ENCODE results near the gene G3BP1.
"Not testable (repeated sequence)": the region's sequence is repeated elsewhere in the genome, so short reads cannot be mapped to it uniquely, and the experiment has no call there.

Gene G3BP1

GRCh38 chr5:151798674-151799073, 26.9 kb downstream of the G3BP1 start:
- DNase-seq (ENCODE audit: low read depth, low spot score) = no peak

GRCh38 chr5:151799407-151799806, 27.7 kb downstream of the G3BP1 start:
- DNase-seq (ENCODE audit: low read depth, low spot score) = no peak

GRCh38 chr5:151800532-151800931, 28.8 kb downstream of the G3BP1 start:
- DNase-seq (ENCODE audit: low read depth, low spot score) = no peak

GRCh38 chr5:151805414-151806223, 33.9 kb downstream of the G3BP1 start:
- DNase-seq (ENCODE audit: low read depth, low spot score) = no peak

DNA sequence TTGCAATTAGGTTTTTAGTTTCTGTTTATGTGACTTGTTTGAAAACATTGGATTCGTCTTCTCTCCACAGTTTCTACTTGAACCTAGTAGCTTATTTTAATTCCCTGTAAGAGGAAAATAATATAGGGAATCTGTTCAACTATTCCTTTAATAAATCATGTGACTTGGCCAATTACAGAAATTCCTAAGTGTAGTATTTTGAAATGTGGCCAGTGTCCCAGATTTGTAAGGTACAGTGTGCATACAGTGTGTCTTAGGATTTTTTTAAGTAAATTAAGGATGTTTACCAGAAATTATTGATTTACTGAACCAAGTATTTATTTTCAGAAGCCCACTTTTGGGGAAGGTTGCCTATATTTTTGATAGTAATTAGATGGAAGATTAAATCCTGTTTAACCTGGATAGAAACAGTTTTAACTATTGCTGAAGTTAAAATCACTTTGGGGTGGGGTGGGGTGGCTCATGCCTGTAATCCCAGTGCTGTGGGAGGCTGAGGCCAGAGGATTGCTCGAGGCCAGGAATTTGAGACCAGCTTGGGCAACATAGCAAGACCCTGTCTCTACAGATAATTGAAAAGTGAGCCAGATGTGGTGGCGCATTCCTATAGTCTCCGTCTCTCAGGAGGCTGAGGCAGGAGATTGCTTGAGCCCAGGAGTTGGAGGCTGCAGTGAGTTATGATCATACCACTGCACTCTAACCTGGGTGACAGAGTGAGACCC, 36.9 kb downstream of the G3BP1 start:
- no peak for DNase-seq (ENCODE audit: low read depth, low spot score)

- DNase-seq (ENCODE audit: low read depth, low spot score) = no peak
These were observed 38.7 kb downstream of the G3BP1 start for GRCh38 chr5:151810449-151810848.

DNA sequence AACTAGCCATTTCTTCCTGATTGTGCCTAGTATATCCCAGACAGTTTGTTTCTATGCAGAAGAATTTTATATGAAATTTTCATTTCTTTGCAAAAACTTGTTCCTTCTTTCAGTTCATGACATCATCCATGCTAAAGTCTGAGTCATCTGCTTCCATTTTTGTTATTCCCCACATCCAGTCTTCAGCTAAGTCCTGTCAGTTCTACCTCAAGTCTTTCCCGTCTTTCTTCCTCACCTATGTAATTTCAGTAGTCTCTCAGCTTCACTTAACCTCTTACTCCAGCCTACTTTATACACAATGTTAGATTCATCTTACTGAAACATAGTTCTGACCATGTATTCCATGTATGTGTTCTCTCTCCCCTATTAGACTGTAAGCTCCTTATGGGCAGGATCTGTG, 39.1 kb downstream of the G3BP1 start:
- DNase-seq (ENCODE audit: low read depth, low spot score) = no peak

DNA sequence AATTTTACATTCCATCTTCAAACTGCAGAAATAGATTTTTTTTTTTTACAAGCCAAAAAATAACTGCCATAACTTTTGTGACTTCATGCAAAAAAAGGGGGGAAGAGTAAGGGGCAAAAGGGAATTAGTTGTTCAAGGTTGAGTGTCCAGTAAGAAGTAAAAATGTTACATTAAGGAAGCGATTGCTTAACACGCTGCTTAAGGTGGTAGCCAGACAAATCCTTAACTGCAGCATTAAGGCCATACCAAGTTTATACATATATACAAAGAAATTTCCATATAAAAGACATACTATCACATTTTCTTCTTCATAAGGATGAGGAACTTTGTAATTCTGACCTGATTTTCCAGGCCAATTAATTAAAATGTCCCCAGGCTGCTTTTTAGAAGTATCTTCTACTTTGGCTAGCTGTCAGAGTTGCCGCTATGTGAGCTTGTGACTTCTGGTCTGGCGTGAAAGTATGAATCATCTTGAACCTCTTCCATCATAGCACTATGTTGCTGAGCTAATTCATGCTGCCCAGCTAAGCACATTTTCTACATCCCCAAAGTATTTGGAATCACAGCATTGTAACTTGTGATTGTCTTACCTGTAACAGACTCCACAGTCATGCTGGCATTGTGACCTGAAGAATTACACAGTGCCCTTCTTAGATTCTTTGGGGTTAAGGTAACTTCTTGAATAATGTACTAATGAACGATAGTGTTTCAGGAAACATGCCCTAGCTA, 40.0 kb downstream of the G3BP1 start:
- DNase-seq (ENCODE audit: low read depth, low spot score) = no peak

- no peak for DNase-seq (ENCODE audit: low read depth, low spot score)
These were observed 41.1 kb downstream of the G3BP1 start for GRCh38 chr5:151812757-151813309.

DNA sequence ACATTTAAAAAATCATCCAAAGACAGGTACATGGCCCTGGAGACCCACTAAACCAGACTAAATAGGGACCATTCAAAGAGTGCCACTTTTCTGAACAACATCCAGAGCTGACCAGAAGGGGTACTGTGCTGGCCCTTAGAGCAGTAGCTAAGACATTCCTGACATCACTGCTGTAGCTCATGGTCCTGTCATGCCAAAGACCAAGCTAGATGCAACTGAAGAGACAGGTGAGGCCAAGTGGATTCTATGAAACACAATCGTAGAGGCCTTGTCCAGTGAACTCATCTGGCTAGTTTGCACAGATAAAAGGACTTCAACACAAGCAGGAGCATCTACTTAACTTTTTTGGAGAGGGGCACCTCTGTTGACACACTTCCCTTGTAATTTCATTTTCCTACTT, 43.3 kb downstream of the G3BP1 start:
- DNase-seq (ENCODE audit: low read depth, low spot score) = no peak

DNA sequence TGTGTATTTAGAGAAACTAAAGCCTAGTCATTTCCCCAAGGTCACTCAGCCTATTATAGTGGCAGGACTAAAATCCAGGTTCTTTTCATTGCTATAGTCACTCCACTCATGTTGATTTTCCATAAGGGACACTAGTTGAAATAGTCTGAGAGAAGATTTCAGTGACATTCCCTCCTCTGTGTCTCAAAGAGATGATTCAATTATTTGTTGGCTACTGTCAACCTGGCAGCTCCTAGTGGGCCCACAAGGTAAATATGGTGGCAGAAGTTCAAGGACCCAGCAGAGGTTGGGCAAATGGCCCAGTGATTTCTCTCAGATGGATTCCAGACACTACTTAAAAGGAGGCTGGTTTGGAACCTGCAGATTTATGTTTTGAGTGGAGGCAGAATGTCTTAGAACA, 48.1 kb downstream of the G3BP1 start:
- no peak for DNase-seq (ENCODE audit: low read depth, low spot score)

DNA sequence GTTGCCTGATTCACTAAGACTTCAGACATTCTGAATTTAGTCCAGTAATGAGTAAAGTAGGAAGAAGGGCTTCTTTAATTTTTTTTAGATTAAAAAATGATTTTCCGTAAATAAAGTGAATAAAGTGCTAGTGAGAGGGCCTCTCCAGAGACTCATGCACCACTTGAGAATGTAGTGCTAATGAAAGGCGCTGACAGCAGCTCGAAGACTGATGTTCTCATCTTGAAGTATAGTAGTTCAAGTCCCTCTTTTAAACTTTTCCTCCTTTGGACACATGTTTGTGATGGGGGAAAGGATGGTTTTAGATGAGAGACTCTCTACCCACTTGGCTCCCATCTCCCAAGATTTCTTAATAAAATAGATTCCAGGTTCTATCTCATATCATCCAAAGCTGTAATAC, 48.5 kb downstream of the G3BP1 start:
- no peak for DNase-seq (ENCODE audit: low read depth, low spot score)

DNA sequence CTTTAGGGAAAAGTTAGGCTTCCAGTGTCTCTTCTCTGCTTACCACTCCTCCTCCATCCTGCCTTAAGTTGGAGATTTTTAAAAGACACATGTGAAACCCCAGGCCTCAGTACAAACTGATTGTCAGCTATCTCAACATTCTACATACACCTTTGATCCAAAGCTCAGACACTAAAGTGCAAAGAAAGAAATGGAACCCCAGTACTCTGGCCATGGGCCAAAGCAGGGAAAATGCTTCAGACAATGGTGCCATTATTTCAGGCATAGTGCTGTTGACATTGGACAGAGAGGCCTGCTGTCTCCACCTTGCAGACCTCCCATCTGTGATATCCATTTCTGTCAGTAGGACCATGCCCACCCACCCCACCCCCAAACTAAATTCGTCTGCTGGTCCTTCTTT, 49.1 kb downstream of the G3BP1 start:
- DNase-seq (ENCODE audit: low read depth, low spot score) = no peak

- DNase-seq (ENCODE audit: low read depth, low spot score) = no peak
These were observed 50.4 kb downstream of the G3BP1 start for GRCh38 chr5:151822141-151822540.

- DNase-seq (ENCODE audit: low read depth, low spot score) = no peak
These were observed 53.7 kb downstream of the G3BP1 start for GRCh38 chr5:151825445-151825844.

- DNase-seq (ENCODE audit: low read depth, low spot score) = no peak
These were observed 57.6 kb downstream of the G3BP1 start for GRCh38 chr5:151829370-151829769.

DNA sequence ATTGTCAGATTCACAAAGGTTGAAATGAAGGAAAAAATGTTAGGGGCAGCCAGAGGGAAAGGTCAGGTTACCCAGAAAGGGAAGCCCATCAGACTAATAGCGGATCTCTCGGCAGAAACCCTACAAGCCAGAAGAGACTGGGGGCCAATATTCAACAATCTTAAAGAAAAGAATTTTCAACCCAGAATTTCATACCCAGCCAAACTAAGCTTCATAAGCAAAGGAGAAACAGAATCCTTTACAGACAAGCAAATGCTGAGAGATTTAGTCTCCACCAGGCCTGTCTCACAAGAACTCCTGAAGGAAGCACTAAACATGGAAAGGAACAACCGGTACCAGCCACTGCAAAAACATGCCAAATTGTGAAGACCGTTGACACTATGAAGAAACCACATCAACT, 61.1 kb downstream of the G3BP1 start:
- not testable (repeated sequence) for DNase-seq (ENCODE audit: low read depth, low spot score)

- no peak for DNase-seq (ENCODE audit: low read depth, low spot score)
These were observed 75.0 kb downstream of the G3BP1 start for GRCh38 chr5:151846765-151847164.

DNA sequence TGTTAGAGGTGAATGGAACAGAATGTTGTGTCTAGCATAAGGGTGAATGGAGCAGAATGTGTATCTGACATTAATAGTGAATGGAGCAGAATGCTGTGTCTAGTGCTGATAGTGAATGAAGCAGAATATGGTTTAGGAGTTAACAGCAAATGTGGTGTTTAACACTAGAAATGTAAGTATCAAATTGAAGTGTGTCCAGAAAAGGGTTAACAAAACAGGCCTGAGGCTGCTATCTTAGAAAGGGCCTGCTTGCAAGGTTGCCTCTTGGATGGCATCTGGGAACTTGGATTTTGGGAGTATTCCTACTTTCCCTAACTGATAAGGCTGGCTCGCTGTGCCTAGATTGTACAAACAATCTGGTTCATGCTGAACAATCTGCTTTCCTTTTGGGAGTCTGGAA, 76.1 kb downstream of the G3BP1 start:
- no peak for DNase-seq (ENCODE audit: low read depth, low spot score)

DNA sequence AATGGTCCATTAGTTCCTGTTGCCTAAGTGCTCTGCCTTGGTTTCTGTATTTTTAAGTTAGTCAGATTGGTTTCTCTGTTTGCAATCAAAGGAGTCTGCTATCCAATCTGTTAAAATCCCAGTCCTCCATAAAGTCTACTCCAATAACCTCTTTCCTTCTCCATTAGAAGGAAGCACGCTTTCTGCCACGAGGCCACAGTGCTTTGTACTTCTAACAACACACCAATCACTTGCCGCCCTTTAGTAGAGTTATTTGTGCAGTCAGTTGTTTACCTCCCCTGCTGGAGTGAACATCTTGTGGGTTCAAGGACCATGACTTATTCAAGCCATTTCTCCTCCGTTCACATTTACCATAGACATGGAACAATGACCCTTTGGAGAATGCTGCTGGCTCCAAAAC, 83.9 kb downstream of the G3BP1 start:
- no peak for DNase-seq (ENCODE audit: low read depth, low spot score)

GRCh38 chr5:151856861-151857260, 85.1 kb downstream of the G3BP1 start:
- no peak for DNase-seq (ENCODE audit: low read depth, low spot score)

- not testable (repeated sequence) for DNase-seq (ENCODE audit: low read depth, low spot score)
These were observed 89.1 kb downstream of the G3BP1 start for GRCh38 chr5:151860867-151861266.
